Inflammatory macrophage (primary cell): ENCODE data around the gene TKFC.

Experiments
- DNase-seq, 2 donors: peaks; one replicate each; pipeline ENCODE4 v3.0.0-alpha.2; 2020 to 2022

The TKFC gene

GRCh38 chr11:61345954-61346843, 13.2 kb downstream of the TKFC start:
- DNase-seq, result no peak

GRCh38 chr11:61347916-61348461, 15.0 kb downstream of the TKFC start:
- DNase-seq, result peak; percentile 85 to 89

GRCh38 chr11:61349189-61349751, 16.2 kb downstream of the TKFC start:
- DNase-seq, result no peak

GRCh38 chr11:61349916-61350315, 16.9 kb downstream of the TKFC start:
- no peak for DNase-seq

- DNase-seq, result no peak
These were observed 17.3 kb downstream of the TKFC start for GRCh38 chr11:61350336-61350735.

- no peak for DNase-seq
These were observed 17.8 kb downstream of the TKFC start for GRCh38 chr11:61350803-61351202.

- DNase-seq, result no peak
These were observed 19.0 kb downstream of the TKFC start for GRCh38 chr11:61352038-61352437.

GRCh38 chr11:61353131-61354067, 20.4 kb downstream of the TKFC start:
- peak; percentile 20 to 55 for DNase-seq

- DNase-seq, result no peak
These were observed 21.2 kb downstream of the TKFC start for GRCh38 chr11:61354208-61354607.

- DNase-seq, result no peak
These were observed 23.7 kb downstream of the TKFC start for GRCh38 chr11:61356706-61357105.

- DNase-seq, result peak; percentile 85 to 86
These were observed 24.3 kb downstream of the TKFC start for GRCh38 chr11:61357233-61357893.

- DNase-seq, result peak in 1 of 2 donors; percentile 34
These were observed 24.8 kb downstream of the TKFC start for GRCh38 chr11:61357894-61358239.

- no peak for DNase-seq
These were observed 25.5 kb downstream of the TKFC start for GRCh38 chr11:61358566-61358965.

- DNase-seq, result no peak
These were observed 26.5 kb downstream of the TKFC start for GRCh38 chr11:61359516-61359915.

GRCh38 chr11:61361237-61361740, 28.3 kb downstream of the TKFC start:
- no peak for DNase-seq

GRCh38 chr11:61361741-61362541, 28.9 kb downstream of the TKFC start, which contains the start of the genes CYB561A3 and TMEM138:
Gene CYB561A3 (minus strand): TSS chr11:61361882. CDS start chr11:61356713, 5,169 bp downstream.
Gene TMEM138 (plus strand): TSS chr11:61362374. CDS start chr11:61364391, 2,017 bp downstream.
- peak; percentile 98 to 100 for DNase-seq

GRCh38 chr11:61362542-61362875, 29.5 kb downstream of the TKFC start:
- peak; percentile 53 to 67 for DNase-seq

GRCh38 chr11:61364012-61364675, 31.1 kb downstream of the TKFC start:
- DNase-seq, result peak; percentile 45 to 81

- no peak for DNase-seq
These were observed 34.4 kb downstream of the TKFC start for GRCh38 chr11:61367406-61367805.

- no peak for DNase-seq
These were observed 35.6 kb downstream of the TKFC start for GRCh38 chr11:61368646-61369045.
